GM19467 (cell line): Measurements from ENCODE around the gene NR3C2.
"Not testable (repeated sequence)": the region's sequence is repeated elsewhere in the genome, so short reads cannot be mapped to it uniquely, and the experiment has no call there.

Experiments used
- ATAC-seq: cut with Tn5 transposase; IDR thresholded peaks from one replicate; pipeline ENCODE4 v1.9.1; 2021; ENCODE audit warnings: mild to moderate bottlenecking, moderate library complexity; ENCODE audit not compliant: unreplicated experiment

NR3C2 gene

DNA sequence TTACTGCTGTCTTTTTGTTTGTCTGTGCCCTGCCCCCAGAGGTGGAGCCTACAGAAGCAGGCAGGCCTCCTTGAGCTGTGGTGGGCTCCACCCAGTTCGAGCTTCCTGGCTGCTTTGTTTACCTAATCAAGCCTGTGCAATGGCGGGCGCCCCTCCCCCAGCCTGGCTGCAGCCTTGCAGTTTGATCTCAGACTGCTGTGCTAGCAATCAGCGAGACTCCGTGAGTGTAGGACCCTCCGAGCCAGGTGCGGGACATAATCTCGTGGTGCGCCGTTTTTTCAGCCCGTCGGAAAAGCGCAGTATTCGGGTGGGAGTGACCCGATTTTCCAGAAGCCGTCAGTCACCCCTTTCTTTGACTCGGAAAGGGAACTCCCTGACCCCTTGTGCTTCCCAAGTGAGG is 118.9 kb downstream of the NR3C2 start:
- not testable (repeated sequence) for ATAC-seq

DNA sequence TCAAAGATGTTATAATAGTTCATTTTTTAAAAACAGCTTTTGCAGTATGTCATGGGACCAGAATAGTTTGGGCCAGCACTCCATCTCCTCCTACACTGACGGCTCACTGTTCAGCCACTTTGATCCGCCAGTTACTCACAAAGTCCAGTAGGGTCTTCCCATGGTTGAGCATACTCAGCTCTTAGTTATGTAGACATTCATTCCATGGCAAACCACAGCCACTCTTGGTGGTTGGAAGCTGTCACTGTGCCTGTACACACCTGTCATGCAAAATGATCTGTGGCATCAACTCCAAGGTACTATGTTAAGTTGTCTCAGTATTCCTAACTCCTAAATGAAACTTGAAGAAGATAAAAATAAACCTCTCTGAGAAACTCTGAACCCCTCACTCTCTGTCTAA is 127.2 kb downstream of the NR3C2 start:
- no peak for ATAC-seq

DNA sequence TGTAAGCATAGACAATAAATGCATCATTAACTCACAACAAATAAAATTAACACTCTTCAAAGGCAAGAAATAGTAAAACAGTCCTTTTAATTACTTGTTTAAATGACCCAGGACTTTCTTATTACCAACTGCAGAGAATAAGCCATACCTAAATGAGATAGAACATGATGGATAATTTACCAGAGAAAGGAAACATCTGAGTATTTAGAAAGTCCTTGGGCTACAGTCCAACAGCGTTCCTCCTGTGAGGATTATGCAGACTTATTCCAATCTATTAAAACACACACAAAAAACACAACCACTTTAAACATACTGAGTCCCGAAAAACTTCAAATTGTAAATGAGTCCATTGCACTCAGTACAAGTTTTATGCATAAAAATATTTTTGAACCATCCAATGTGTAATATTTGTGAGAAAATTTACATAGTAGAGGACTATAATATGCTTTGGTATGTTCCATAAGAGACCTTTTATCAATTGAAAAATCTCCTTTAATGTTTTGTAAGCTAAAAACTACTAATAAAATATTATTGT is 129.2 kb downstream of the NR3C2 start:
- no peak for ATAC-seq

DNA sequence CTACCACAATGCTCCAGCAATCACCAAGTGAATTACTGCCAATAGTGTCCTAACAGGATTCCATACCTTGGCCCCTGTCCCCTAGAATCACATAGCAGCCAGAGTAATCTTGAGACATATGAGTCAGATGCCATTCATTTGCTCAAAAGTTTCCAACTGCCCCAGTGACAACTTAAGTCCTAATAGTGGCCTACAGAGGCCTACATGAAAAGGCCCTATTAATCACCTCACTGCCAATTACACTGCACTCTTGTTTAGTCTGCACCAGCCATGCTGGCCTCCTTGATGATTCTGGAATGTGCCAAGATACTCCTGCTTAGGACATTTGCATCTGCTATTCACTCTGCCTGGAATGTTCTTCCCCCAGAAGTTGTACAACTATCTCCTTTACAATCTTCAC is 130.7 kb downstream of the NR3C2 start:
- ATAC-seq: no peak

DNA sequence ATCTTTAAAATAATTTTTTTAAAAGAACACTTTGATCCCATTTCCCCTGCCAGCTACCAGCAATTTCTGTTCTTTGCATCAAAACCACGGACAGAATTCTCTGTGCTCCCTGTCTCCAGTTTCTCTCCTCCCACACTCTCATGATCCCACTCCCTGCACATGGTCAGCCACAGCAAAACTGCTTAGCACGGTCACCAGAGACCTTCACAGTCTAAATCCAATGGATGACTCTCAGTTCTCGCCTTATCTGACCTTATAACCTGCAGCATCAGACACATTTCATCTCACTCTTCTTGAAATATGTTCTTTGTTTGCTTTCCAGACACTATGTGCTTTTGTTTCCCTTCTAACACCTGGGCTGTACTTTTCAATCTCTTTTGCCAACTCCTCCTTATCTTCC is 131.5 kb downstream of the NR3C2 start:
- ATAC-seq: no peak

DNA sequence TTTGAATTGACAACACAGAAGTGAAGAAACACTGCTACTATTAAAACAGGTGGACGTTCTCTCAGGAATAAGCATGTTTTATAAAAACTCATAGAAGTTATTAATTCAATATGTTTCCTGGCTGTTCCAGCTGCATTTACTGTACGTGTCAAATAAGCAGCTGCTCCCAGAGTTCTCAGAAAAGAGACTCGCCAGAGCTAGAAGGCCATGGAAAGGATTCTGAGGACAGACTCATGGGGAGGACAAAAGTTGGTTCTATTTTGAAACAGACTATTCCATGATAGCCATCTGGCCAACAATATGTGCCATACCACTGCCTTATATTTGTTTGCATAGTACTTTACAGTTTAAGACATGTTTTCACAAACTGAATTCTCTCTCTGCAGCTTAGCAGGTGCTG is 136.5 kb downstream of the NR3C2 start:
- no peak for ATAC-seq

DNA sequence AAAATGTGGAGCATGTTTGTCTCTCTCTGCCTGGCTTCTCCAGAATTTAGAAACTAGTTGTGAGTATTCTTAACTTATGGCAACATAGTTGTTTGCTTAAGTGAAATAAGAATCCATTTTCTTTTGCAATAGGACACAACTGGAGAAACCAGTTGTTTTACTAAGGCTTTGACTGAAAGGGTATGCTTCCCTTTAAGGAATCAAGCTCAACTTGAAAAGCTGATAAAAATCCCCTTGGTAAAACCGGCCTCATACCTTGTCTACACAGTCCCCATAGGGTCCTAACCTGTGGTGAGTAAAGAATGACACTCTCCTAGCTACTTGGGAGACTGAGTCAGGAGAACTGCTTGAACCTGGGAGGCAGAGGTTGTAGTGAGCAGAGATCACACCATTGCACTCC is 139.8 kb downstream of the NR3C2 start:
- ATAC-seq: no peak

DNA sequence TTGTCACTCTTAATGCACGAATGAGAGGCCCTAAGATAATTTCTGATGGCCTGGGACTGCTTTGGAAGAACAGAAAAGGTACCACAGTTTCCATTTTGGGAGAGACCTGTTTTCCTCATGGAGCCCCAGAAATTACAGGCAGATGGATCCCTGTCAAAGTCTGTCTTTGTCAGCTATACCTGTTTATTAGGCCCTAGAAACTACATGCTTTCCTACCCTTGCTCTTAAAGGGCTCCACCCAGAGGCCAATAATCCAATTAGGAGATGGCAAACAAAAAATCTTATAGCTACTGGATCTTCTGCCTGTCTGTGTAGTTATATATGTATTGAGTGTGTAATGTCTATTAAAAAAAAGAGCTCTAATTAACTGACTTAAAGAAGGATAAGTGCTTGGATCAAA is 141.3 kb downstream of the NR3C2 start:
- no peak for ATAC-seq

DNA sequence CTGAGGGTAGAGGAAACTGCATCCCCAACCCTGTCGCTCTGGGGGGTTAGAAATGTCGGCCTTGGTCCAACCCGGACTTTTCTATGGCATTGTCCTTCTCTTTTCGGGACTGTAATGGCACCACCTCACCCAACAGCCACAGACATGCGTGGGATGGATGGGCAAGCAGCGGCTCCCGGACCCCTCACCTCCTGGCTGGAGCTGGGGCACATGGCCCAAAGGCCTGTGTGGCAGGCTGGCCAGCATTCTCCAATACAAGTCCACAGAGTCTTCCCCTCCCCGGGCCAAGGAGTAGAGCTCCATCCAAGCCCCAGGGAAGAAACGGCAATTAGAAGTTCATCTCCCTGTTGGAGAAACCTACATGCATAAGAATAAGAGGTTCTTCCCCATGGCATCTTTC is 142.9 kb downstream of the NR3C2 start:
- ATAC-seq: no peak

DNA sequence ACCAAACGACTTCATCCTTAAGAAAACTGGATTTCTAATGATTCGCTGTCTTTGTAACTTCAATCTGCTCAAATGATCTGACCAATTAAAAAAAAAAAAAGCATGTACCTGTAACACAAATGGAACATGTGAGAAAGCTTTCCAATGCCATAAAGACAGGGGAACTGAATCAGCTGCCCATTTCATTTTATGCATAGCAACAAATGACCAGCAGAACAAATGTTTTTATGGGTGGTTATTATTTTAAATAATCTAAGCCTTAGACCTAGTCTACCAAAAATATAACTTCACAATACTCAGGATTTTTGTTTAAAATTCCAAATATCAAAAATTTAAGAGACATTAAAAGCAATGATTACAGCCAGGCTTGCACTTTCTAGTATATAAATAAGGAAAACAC is 145.7 kb downstream of the NR3C2 start:
- no peak for ATAC-seq

DNA sequence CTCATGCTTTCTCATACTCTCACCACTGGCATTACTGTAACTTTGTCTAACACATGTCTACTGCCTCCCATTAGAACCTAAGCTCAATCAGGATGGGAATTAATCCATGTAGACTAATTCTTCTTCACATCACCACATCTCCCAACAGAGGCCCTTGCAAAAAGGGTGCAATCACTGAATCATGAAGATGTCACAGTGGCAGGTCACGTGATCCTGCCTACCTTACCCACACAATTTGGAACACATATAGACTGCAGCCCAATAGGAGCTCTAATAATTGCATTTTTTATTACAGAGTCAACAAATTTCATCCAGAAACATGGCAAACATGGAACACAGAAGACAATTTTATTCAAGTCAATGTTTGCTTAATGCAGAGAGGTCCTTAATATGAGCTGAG is 146.6 kb downstream of the NR3C2 start:
- no peak for ATAC-seq

DNA sequence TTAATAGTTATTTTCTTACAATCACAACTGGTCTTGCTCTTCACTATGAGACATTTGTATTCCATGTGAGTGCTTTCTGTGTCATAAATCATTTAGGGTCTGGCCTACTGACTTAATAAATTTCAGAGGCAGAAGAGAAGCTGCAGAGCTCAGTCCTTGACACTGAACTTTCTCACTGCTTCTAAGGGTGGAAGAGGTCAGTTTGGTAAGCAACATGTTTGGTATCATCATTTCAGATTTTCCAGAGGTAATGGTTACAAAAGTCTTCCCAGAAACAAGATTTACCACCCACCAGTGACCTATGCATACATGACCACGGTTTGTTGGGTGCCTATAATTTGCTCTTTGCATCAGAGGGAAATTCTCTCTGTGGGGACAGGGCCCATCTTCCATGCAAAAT is 148.6 kb downstream of the NR3C2 start:
- no peak for ATAC-seq

DNA sequence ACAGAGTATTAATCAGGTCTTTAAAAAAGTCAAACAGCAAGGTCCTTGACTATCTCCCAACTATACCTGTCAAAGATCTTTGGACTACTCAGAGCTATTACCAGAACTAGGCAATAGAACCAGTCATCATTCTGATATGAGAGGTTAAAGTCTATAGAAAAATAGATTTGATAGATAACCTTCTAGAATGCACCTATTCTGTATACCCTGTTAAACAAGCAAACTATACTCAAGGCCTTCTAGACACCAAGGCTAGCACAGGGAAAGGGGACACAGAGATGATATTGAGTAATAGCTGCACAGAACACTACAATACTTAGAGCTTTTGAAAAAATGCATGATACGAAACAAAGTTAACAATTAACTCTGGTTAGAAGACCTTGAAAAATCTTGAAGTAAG is 149.5 kb downstream of the NR3C2 start:
- ATAC-seq: no peak

DNA sequence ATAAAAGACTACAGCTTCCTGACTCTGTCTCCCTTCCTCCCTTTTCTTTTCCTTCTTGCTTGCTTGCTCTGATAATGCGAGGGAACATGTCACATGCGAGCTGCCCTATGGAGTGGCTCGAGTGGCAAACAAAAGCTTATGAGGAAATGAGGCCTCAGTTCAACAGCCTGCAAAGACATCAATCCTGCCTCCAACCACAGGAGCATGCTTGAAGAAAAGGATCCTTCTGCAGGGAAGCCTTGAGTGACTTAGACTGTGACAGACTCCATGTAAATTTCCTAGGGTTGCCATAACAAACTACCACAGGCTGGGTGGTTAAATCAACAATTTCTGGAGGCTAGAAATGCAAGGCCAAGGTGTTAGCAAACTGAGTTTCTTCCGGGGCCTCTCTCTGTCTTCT is 152.5 kb downstream of the NR3C2 start:
- ATAC-seq: no peak

DNA sequence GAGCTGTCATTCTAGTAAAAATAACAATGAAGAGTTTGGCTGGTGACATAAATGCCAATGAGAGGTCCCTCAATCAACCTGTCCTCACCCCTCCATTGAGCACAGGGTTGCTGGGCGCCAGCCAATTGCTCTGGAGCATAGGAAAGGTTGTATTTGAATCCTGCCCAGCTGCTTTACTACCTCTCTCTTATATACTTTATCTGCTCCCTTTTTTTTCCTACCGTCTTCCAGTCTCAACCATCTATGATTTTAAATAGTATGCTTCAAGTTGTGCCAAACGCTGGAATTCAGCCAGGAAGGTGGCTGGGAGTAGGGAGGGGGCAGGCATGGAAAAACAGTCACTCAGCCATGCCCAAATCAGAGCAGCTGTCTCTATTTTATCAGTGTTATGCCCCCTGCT is 153.8 kb downstream of the NR3C2 start:
- no peak for ATAC-seq

DNA sequence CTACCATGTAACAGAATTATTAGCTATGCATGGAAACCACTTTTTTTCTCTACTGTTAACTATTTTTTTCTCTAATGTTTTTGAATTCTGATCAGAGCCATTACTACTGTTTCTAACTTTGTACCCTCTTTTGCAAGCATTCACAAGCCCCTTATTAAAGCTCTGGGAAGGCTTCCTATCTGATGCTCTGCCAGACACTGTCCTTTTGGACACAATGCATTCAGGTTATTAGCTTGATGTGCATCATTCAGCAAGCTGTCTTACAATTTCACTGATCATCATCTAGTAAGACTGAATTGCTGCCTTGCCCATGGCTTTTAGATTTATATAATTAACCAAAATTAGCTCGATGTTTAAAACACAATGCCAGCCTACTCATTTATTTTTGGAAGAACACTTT is 155.1 kb downstream of the NR3C2 start:
- ATAC-seq: no peak

DNA sequence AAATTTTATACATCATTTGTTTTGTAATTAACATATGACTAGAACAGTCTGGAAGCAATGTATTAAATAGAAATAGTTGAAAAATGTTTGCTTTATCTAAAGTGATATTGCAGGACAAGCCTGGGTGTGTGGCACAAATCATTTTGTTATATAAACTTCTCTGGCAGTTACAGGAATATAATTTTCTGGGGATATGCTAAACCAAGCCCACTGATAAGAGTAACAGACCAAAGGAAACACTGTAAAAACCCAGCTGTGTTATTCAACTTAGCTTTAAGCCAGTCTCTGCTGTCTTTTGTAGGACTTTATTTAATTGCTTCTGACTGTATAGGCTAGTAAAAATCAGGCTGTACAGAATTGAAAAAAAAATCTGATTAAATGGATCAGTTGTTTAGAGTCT is 156.2 kb downstream of the NR3C2 start:
- no peak for ATAC-seq

DNA sequence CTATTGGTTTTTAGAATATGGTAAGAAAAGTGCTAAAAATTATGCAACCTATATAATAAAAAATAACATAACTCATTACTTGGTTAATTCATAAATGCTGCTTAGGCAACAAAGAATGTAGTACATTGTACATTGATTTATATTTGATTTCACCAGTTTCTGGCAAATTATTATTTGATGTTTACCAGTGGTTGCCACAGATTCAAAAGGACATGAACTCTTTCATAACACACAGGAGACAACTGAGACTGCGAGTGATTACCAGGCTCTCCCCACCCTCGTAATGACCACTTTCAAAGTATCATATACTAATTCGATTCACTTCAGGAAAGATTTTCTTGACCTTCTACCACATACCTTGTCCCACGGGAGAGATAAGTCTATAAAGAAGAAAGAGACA is 158.5 kb downstream of the NR3C2 start:
- ATAC-seq: no peak

DNA sequence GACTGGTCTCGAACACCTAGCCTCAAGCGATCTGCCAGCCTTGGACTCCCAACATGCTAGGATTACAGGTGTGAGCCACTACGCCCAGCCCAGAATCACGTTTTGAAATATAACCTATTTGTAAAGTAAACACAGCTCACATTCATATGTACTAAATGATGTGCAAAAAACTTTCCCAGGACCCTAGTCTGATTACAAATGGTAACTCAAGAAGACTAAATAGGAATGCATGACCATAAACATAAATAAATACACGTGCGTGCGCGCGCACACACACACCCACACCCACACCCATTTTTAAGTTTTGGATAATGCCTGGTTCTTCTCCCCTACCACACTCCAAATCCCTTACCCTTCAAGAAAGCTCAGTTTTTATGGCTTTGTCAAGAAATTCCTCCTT is 163.9 kb downstream of the NR3C2 start:
- no peak for ATAC-seq

DNA sequence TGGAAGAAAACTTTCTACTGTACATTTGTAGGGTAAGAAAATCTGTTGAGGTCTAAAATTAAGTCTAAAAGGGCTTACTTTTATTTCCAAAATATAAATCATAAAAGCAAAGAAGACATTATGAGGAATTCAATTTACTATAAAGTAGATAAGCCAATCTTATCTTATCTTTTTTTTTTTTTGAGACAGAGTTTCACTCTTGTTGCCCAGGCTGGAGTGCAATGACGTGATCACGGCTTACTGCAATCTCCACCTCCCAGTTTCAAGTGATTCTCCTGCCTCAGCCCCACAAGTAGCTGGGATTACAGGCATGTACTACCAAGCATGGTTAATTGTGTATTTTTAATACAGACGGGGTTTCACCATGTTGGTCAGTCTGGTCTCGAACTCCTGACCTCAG is 166.9 kb downstream of the NR3C2 start:
- no peak for ATAC-seq

DNA sequence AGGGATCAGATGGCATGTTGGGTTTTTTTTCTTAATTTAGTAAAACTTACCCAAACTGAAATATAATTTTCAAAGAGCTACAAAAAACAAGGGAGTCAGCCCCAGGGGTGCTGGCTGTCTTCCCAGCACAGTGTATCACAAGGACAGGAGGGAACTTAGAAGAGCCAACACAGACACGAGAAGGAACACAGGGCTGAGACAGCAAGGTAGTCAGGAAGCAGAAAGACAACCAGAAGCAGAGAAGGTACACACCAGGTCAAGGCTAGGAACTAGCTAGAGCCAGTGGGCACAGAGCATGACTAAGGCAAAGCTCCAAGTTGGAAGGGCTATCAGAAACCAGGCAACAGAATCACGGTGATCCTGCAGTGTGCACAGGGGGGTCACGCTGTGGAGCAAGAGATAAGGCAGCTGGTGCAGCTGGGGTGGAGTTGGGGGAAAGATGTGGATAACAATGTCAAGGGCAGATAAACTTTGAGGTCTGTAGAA is 168.7 kb downstream of the NR3C2 start:
- ATAC-seq: no peak

DNA sequence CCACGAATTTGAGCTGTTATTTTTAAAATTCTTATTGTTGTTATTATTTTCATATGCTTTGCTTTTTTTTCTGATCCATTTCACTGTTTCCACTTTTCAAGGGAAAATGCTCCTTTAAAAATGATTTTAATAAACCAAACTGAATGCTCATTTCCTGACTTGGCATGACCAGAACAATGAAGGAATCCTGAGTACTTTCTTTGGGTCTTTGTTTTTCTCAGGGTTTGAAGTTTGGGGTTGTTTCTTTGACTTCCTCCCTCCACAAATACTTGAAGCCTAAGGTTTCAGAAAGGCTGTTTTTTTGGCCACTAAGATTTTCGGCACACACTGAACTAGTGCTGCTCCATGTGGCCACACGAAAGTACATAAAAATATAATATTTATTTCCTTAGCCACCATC is 171.0 kb downstream of the NR3C2 start:
- no peak for ATAC-seq

DNA sequence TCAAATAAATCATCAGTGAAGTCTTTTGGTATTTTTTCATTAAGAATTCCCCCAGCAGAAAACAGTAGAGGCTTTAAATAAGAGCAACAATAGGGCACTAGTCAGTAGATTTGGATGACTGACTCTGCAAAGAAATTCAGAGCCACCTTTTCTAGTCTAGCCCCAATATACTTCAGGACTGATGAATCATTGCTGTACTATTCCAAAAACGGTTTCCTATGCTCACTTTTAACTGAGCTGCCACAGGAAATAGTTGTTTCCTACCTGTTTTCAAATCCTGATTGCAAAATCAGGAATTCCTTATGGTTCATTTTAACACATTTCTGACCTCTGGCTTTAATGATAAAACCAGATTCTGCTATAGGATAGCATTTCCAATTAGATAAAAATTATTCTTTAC is 171.6 kb downstream of the NR3C2 start:
- no peak for ATAC-seq

DNA sequence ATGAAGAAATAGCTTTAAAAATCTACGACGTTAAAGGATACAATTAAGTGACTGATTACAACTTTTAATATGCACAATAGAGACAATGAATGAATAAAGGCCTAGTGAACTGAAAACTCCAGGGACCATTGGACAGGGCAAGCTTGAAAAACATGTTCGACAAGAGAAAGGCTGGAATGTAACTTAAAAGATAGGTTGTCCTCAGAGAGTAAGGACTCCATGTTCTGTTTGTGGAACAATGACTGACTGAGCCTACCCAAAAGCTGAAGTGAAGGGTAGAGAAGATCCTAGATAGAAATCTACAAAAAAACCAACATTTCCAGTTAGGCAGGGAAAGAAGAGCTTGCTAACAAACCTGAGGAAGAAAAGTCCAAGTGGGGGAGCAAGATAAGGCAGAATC is 173.4 kb downstream of the NR3C2 start:
- no peak for ATAC-seq
